K562 (cell line): ENCODE results near the gene SMIM29. TPM values are rescaled to one million over a fixed set of nuclear protein-coding genes. Genes with fewer than 3 reads are reported as not detected.

Experiments used
- BCOR ChIP-seq: fragments of 450-650 bp; IDR thresholded peaks from 2 replicates; pipeline ENCODE4 v1.6.1; 2016
- CCNT2 ChIP-seq: IDR thresholded peaks from 2 replicates; pipeline ENCODE4 v1.6.1; 2011; ENCODE audit warnings: borderline replicate concordance, low read depth, mild to moderate bottlenecking, moderate library complexity, mixed read lengths, low read length; ENCODE audit not compliant: insufficient read length; ENCODE audit errors: extremely low read depth
- CHD2 ChIP-seq: IDR thresholded peaks from 2 replicates; pipeline ENCODE4 v1.6.1; 2011; ENCODE audit warnings: low read depth, low read length
- DDX20 ChIP-seq: fragments of 450-650 bp; IDR thresholded peaks from 2 replicates; pipeline ENCODE4 v1.6.1; 2016; ENCODE audit warnings: missing genetic modification characterization, low read depth, mild to moderate bottlenecking, missing compliant biosample characterization, moderate library complexity
- DNMT1 ChIP-seq: fragments of 450-650 bp; IDR thresholded peaks from 2 replicates; pipeline ENCODE4 v1.6.1; 2016; ENCODE audit warnings: antibody characterized with exemption, mild to moderate bottlenecking
- FOXM1 ChIP-seq, 2 experiments: fragments of 450-650 bp in 1 of 2; sonication (generic) in 1 of 2; formaldehyde crosslinking in 1 of 2; IDR thresholded peaks; 2 replicates each; pipeline versions ENCODE4 v1.6.1 to v1.9.0; 2017 to 2022; ENCODE audit warnings: low read depth in 2 of 2, mild to moderate bottlenecking in 2 of 2, missing genetic modification reagents in 1 of 2, moderate library complexity in 1 of 2
- FUS ChIP-seq: fragments of 200-400 bp; formaldehyde crosslinking; optimal IDR thresholded peaks from 2 replicates; pipeline ENCODE3; 2017; ENCODE audit warnings: low read depth, low read length
- GTF2E2 ChIP-seq: fragments of 200-800 bp; sonication (Bioruptor generic); IDR thresholded peaks from 2 replicates; pipeline ENCODE4 v1.6.1; 2016; ENCODE audit warnings: missing genetic modification characterization, missing compliant biosample characterization
- HNRNPUL1 ChIP-seq: fragments of 200-400 bp; formaldehyde crosslinking; IDR thresholded peaks from 2 replicates; pipeline ENCODE4 v1.6.1; 2017; ENCODE audit warnings: low read length
- MAFG ChIP-seq: fragments of 450-650 bp; conservative IDR thresholded peaks from 2 replicates; pipeline ENCODE4 v1.6.1; 2016; ENCODE audit warnings: missing genetic modification characterization, missing compliant biosample characterization
- NFYB ChIP-seq: IDR thresholded peaks from 2 replicates; pipeline ENCODE4 v1.6.1; 2011; ENCODE audit warnings: mild to moderate bottlenecking, moderate library complexity; ENCODE audit not compliant: insufficient read length; ENCODE audit errors: extremely low read depth
- NR2F6 ChIP-seq: fragments of 450-650 bp; formaldehyde crosslinking; IDR thresholded peaks from 2 replicates; pipeline ENCODE4 v1.4.0; 2020; ENCODE audit warnings: mild to moderate bottlenecking
- RBM25 ChIP-seq: fragments of 200-400 bp; formaldehyde crosslinking; IDR thresholded peaks from 2 replicates; pipeline ENCODE4 v1.6.1; 2018; ENCODE audit warnings: low read length, low read depth, moderate library complexity; ENCODE audit not compliant: severe bottlenecking
- RBM39 ChIP-seq: fragments of 200-400 bp; formaldehyde crosslinking; optimal IDR thresholded peaks from 2 replicates; pipeline ENCODE3; 2018; ENCODE audit warnings: low read depth, low read length
- SAFB2 ChIP-seq: fragments of 200-400 bp; formaldehyde crosslinking; IDR thresholded peaks from 2 replicates; pipeline ENCODE4 v1.6.1; 2018; ENCODE audit warnings: borderline replicate concordance, low read length, low read depth, moderate library complexity; ENCODE audit not compliant: severe bottlenecking
- SMARCB1 ChIP-seq: IDR thresholded peaks from 2 replicates; pipeline ENCODE4 v1.6.1; 2011; ENCODE audit warnings: improper control_type of control experiment, low read depth; ENCODE audit not compliant: insufficient read length
- ZNF121 ChIP-seq: sonication (generic); formaldehyde crosslinking; conservative IDR thresholded peaks from 2 replicates; pipeline ENCODE4 v1.8.0; 2022; ENCODE audit warnings: missing genetic modification reagents
- ZNF197 ChIP-seq: fragments of 200-800 bp; sonication (Bioruptor generic); IDR thresholded peaks from 2 replicates; pipeline ENCODE4 v1.6.1; 2016; ENCODE audit warnings: low read depth, missing genetic modification characterization, missing compliant biosample characterization
- ZNF232 ChIP-seq: sonication (generic); formaldehyde crosslinking; IDR thresholded peaks from 2 replicates; pipeline ENCODE4 v1.8.0; 2022; ENCODE audit warnings: mild to moderate bottlenecking, missing genetic modification reagents
- ZNF436 ChIP-seq: fragments of 250-450, 450-650 bp; sonication (Bioruptor Pico); formaldehyde crosslinking; IDR thresholded peaks from 2 replicates; pipeline ENCODE4 v1.7.0; 2020; ENCODE audit warnings: mild to moderate bottlenecking
- ZNF445 ChIP-seq: fragments of 250-450 bp; sonication (Bioruptor Pico); IDR thresholded peaks from 2 replicates; pipeline ENCODE4 v1.4.0; 2020; ENCODE audit warnings: low read depth, mild to moderate bottlenecking, moderate library complexity
- ZNF584 ChIP-seq: fragments of 200-800 bp; sonication (Bioruptor generic); IDR thresholded peaks from 2 replicates; pipeline ENCODE4 v1.6.1; 2016; ENCODE audit warnings: low read depth, mild to moderate bottlenecking, missing genetic modification characterization, missing compliant biosample characterization
- polyA plus RNA-seq, 8 experiments: library from polyadenylated mRNA; depleted of rRNA in 4 of 8; stranded (reverse) in 5 of 8; unstranded in 3 of 8; fragments of >200 nt; fragmentation: Nextera tagmentation in 2 of 8; fragmentation: Illumina TruSeq in 1 of 8; extraction: Ambion mirVana in 2 of 8; extraction: Trizol in 1 of 8; gene quantifications; 2 replicates each; pipeline versions ENCODE4 v1.2.1 to v1.2.3, GENCODE V29; 2011 to 2014; ENCODE audit warnings: inconsistent platforms in 1 of 8, missing spikeins in 1 of 8
- total RNA-seq, 7 experiments: library from RNA; depleted of rRNA in 6 of 7; stranded (reverse); fragments of >200 nt in 6 of 7; fragmentation: Illumina TruSeq in 2 of 7; extraction: Trizol in 2 of 7; gene quantifications; 2 replicates each; pipeline versions ENCODE4 v1.2.1 to v1.2.3, GENCODE V29; 2011 to 2021; ENCODE audit warnings: low replicate concordance in 1 of 7
- TF ChIP-seq, protein P1 (sequence below): fragments of 250-450 bp; sonication (Bioruptor Pico); IDR thresholded peaks from 2 replicates; pipeline ENCODE4 v1.5.0; 2020; ENCODE audit warnings: mild to moderate bottlenecking
- TF ChIP-seq, protein P2 (sequence below): fragments of 450-650 bp; conservative IDR thresholded peaks from 2 replicates; pipeline ENCODE4 v1.6.1; 2016; ENCODE audit warnings: missing genetic modification characterization, low read depth, mild to moderate bottlenecking, control low read depth, missing compliant biosample characterization
- TF ChIP-seq, protein P3 (sequence below), 3 experiments: IDR thresholded peaks in 2 of 3; conservative IDR thresholded peaks in 1 of 3; 2 replicates each; pipeline ENCODE4 v1.5.1; 2011 to 2012; ENCODE audit warnings: low read length in 3 of 3, mild to moderate bottlenecking in 3 of 3, control low read depth in 2 of 3, improper control_type of control experiment in 1 of 3, inconsistent platforms in 1 of 3, low read depth in 1 of 3, mixed read lengths in 1 of 3, moderate library complexity in 1 of 3; ENCODE audit not compliant: insufficient read depth in 2 of 3

Gene SMIM29
- total and polyA plus RNA-seq, 9 of the 15 experiments (the other 6 are each of a cell fraction or from before 2014, with no cell fraction given) = 6.5 to 36.7 (median 20.9) TPM

DNA sequence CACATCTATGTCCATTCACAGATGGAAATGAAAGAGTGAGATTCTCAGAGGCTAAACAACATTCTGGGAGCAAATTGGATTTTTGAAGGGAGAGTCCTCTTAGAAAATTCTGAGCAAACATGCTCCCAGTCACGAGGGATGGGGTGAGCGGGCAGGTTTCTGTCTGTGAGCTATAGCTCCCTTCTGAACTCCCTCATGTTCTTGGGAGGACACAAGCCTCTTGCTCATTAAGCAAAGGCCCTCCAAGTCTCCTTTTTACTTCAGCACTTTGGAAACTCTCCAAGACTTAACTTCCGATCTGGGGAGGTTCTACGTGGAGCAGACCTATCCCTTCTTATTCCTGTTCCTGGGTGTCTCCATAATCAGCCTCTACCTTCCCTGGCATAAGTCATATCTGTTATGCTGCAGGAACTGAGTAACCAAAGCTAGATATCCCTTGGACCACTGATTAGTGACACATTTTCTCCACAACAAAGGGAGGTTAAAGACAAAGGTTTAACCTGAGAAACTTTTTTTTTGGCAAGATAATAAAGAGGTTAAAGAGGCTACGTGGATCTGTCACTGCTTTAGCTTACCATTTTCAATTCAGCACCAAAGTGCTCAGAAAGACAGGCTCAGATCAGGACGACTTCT, 33.0 kb upstream of the SMIM29 start (continued):
- no peak for TF ChIP-seq MAFG
- TF ChIP-seq CHD2 = no peak
- TF ChIP-seq ZNF436 (CRISPR knock-in tag) = no peak
- TF ChIP-seq DDX20 = no peak
- TF ChIP-seq ZNF197 = no peak
- peak; percentile 75; the same call in 1 of the 2 replicates for TF ChIP-seq BCOR
- TF ChIP-seq ZNF584 (CRISPR knock-in tag) = no peak
- TF ChIP-seq GTF2E2 = no peak
- TF ChIP-seq, protein P1, sequence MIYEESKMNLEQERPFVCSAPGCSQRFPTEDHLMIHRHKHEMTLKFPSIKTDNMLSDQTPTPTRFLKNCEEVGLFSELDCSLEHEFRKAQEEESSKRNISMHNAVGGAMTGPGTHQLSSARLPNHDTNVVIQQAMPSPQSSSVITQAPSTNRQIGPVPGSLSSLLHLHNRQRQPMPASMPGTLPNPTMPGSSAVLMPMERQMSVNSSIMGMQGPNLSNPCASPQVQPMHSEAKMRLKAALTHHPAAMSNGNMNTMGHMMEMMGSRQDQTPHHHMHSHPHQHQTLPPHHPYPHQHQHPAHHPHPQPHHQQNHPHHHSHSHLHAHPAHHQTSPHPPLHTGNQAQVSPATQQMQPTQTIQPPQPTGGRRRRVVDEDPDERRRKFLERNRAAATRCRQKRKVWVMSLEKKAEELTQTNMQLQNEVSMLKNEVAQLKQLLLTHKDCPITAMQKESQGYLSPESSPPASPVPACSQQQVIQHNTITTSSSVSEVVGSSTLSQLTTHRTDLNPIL (CRISPR knock-in tag) = no peak
- TF ChIP-seq SAFB2 = no peak
- TF ChIP-seq FOXM1 (IDR thresholded peaks at IDR 0.05; ENCODE audit: low read depth) = peak; percentile 88
- no peak for TF ChIP-seq FOXM1 (CRISPR knock-in tag; IDR thresholded peaks at IDR 0.05; ENCODE audit: low read depth)
- no peak for TF ChIP-seq ZNF232 (CRISPR knock-in tag)
- TF ChIP-seq SMARCB1 = no peak
- TF ChIP-seq, protein P2, sequence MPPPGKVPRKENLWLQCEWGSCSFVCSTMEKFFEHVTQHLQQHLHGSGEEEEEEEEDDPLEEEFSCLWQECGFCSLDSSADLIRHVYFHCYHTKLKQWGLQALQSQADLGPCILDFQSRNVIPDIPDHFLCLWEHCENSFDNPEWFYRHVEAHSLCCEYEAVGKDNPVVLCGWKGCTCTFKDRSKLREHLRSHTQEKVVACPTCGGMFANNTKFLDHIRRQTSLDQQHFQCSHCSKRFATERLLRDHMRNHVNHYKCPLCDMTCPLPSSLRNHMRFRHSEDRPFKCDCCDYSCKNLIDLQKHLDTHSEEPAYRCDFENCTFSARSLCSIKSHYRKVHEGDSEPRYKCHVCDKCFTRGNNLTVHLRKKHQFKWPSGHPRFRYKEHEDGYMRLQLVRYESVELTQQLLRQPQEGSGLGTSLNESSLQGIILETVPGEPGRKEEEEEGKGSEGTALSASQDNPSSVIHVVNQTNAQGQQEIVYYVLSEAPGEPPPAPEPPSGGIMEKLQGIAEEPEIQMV (tag) = no peak
- TF ChIP-seq NR2F6 (CRISPR knock-in tag) = 0 out of 2 replicates have a peak, but pooled peaks have one; percentile 23
- peak; percentile 71 for TF ChIP-seq CCNT2
- TF ChIP-seq RBM39 = no peak
- no peak for TF ChIP-seq NFYB
- TF ChIP-seq ZNF121 (CRISPR knock-in tag) = no peak
- TF ChIP-seq, protein P3, sequence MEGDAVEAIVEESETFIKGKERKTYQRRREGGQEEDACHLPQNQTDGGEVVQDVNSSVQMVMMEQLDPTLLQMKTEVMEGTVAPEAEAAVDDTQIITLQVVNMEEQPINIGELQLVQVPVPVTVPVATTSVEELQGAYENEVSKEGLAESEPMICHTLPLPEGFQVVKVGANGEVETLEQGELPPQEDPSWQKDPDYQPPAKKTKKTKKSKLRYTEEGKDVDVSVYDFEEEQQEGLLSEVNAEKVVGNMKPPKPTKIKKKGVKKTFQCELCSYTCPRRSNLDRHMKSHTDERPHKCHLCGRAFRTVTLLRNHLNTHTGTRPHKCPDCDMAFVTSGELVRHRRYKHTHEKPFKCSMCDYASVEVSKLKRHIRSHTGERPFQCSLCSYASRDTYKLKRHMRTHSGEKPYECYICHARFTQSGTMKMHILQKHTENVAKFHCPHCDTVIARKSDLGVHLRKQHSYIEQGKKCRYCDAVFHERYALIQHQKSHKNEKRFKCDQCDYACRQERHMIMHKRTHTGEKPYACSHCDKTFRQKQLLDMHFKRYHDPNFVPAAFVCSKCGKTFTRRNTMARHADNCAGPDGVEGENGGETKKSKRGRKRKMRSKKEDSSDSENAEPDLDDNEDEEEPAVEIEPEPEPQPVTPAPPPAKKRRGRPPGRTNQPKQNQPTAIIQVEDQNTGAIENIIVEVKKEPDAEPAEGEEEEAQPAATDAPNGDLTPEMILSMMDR (IDR thresholded peaks at IDR 0.05 in 2 of 3, conservative IDR thresholded peaks at IDR 0.05 in 1 of 3; ENCODE audit: insufficient read depth in 2 of 3, low read depth in 1 of 3, low read length in 3 of 3) = no peak
- no peak for TF ChIP-seq FUS
- no peak for TF ChIP-seq DNMT1
- no peak for TF ChIP-seq HNRNPUL1
- no peak for TF ChIP-seq ZNF445 (CRISPR knock-in tag)
- no peak for TF ChIP-seq RBM25
